Measurements from ENCODE around the gene ENKD1. TPM values are rescaled to one million over a fixed set of nuclear protein-coding genes. Genes with fewer than 3 reads are reported as not detected.

The ENKD1 gene
- total and polyA plus RNA-seq, 2 of the 4 experiments (the other 2 are of a cell fraction): 2.9 to 6.3 TPM

DNA sequence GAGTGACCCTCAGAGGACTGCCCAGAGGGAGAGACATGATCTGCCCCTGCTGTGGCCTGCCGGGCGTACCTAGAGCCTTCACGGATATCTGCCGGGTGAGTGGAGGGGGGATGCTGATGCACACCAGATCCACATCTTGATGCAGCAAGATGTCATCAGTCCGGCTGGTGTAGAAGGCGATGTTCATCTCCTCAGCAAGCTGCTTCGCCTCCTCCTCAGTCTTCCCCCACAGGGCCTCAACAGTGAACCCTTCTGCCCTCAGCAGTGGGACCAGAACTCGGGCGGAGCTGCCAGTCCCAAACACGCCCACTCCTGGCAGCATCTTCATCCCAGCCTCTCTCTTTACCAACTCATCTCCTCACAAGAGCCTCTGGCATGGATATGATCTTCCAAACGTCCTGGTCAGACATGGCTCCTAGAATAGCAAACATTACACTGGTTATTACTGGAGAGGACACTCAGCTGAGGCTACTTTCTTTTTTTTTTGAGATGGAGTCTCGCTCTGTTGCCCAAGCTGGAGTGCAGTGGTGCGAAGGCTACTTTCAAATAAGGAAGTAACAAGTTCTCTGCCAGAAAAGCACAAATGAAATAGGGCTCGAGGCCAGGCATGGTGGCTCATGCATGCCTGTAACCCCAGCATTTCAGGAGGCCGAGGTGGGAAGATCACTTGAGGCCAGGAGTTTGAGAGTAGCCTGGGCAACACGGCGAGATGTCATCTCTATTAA is 19.0 kb upstream of the ENKD1 start:
- in situ Hi-C loops (cut with MboI; ENCODE audit: low sequenced_read_pairs): no loop called here
- Histone ChIP-seq H3K79me1 (ENCODE audit: low read depth in 1 of 2, low read length in 2 of 2) (peaks cover 8 to 36% of the 10 kb centered on the region in 2 experiments; a peak in 3 of 4 replicates), H3K9ac (ENCODE audit: low read depth, low read length) (no peak overlapping the region), H2AK9ac (replicated peaks; ENCODE audit: low read depth, low read length, poor library complexity) (no peak overlapping the region), H3K56ac (ENCODE audit: extremely low read depth, insufficient read depth, low read length) (no peak overlapping the region), H3K27ac (ENCODE audit: insufficient read depth, low read length) (no peak overlapping the region), H2AK5ac (ENCODE audit: low read depth, low read length) (no peak overlapping the region), H3K9me1 (ENCODE audit: insufficient read depth, low read length) (peaks cover 10% of the 10 kb centered on the region), H3K4me1 (ENCODE audit: control insufficient read depth, insufficient read depth, low read length) (peaks cover 2% of the 10 kb centered on the region; the same call in 1 of the 2 replicates), H2BK120ac (ENCODE audit: low read depth, low read length) (no peak overlapping the region), H3K23ac (ENCODE audit: low read depth, low read length) (no peak overlapping the region), H2BK20ac (ENCODE audit: low read depth, low read length) (no peak overlapping the region), H3K36me3 (ENCODE audit: control insufficient read depth, insufficient read depth, low read length) (peaks cover 17% of the 10 kb centered on the region), H4K91ac (ENCODE audit: insufficient read depth, low read depth, low read length) (no peak overlapping the region), H3K18ac (ENCODE audit: low read depth, low read length) (no peak overlapping the region), H2BK15ac (ENCODE audit: low read depth, low read length) (no peak overlapping the region), H4K20me1 (ENCODE audit: insufficient read depth, low read length) (no peaks in the 10 kb centered on the region), H4K8ac (ENCODE audit: low read depth in 2 of 2, low read length in 2 of 2) (no peak overlapping the region), H2BK5ac (ENCODE audit: low read depth, low read length, poor library complexity, severe bottlenecking) (no peak overlapping the region), H3K14ac (replicated peaks; ENCODE audit: low read depth, low read length) (no peak overlapping the region), H4K5ac (ENCODE audit: low read depth, low read length) (no peak overlapping the region), H3K4ac (ENCODE audit: low read depth, low read length) (no peak overlapping the region), H3K27me3 (ENCODE audit: control insufficient read depth, insufficient read depth, low read length) (no peaks in the 10 kb centered on the region), H3K4me3 (ENCODE audit: insufficient read depth, low read depth, low read length) (no peak overlapping the region), H3K9me3 (ENCODE audit: control insufficient read depth, insufficient read depth, low read length) (no peaks in the 10 kb centered on the region), H2AFZ (replicated peaks; ENCODE audit: low read length, poor library complexity) (no peak overlapping the region), H3K4me2 (ENCODE audit: low read depth, low read length) (no peak overlapping the region)
- intact Hi-C loops (cut with micrococcal nuclease): no loop called here
- dilution Hi-C loops (cut with HindIII; ENCODE audit: low sequenced_read_pairs, unreplicated experiment): no loop called here
- DNase-seq (no peak), ATAC-seq (ENCODE audit: low read depth) (no peak)
- 80% methylated on average over 4 of the region's 17 CpGs; no CpG with 5 or more reads in 1 of the 2 experiments for WGBS, 2 experiments (ENCODE audit: extremely low coverage in 2 of 2, insufficient read length in 1 of 2)
- TF ChIP-seq POLR2A (IDR thresholded peaks at IDR 0.05; ENCODE audit: low read depth, low read length) (no peak), CHD1 (IDR thresholded peaks at IDR 0.05; ENCODE audit: low read depth, low read length) (no peak), MXI1 (IDR thresholded peaks at IDR 0.05; ENCODE audit: borderline replicate concordance, low read depth, low read length) (no peak)
- TF ChIP-seq, protein P1, sequence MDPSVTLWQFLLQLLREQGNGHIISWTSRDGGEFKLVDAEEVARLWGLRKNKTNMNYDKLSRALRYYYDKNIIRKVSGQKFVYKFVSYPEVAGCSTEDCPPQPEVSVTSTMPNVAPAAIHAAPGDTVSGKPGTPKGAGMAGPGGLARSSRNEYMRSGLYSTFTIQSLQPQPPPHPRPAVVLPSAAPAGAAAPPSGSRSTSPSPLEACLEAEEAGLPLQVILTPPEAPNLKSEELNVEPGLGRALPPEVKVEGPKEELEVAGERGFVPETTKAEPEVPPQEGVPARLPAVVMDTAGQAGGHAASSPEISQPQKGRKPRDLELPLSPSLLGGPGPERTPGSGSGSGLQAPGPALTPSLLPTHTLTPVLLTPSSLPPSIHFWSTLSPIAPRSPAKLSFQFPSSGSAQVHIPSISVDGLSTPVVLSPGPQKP (IDR thresholded peaks at IDR 0.05; ENCODE audit: borderline replicate concordance, low read depth, low read length): no peak
- ChIA-PET CTCF (no interaction called here), POLR2A (ENCODE audit: unreplicated experiment) (no interaction called here)
- no TSS peak for BruUV-seq (replicated peaks)
